Measurements from ENCODE around the gene SLC38A8.

The SLC38A8 gene

GRCh38 chr16:84058211-84058610, 15.6 kb upstream of the SLC38A8 start:
- no peak overlapping the region for H3K27ac ChIP-seq
- TF ChIP-seq EZH2 (IDR thresholded peaks at IDR 0.05) (no peak), FOXP2 (optimal IDR thresholded peaks at IDR 0.05; ENCODE audit: control extremely low read depth, extremely low read length, insufficient read depth) (no peak), POLR2AphosphoS5 (IDR thresholded peaks at IDR 0.05; ENCODE audit: borderline replicate concordance, low read depth, low read length) (no peak)
- H3K4me3 ChIP-seq: no peak overlapping the region
- H3K9ac ChIP-seq (ENCODE audit: insufficient read length): no peak overlapping the region
- no peaks in the 10 kb centered on the region for H3K9me3 ChIP-seq (ENCODE audit: low read depth, low read length)
- DNase-seq (ENCODE audit: low read depth, low spot score): no peak
- H3K36me3 ChIP-seq (ENCODE audit: insufficient read depth, low read length): peaks cover 7% of the 10 kb centered on the region; the same call in 1 of the 2 replicates

DNA sequence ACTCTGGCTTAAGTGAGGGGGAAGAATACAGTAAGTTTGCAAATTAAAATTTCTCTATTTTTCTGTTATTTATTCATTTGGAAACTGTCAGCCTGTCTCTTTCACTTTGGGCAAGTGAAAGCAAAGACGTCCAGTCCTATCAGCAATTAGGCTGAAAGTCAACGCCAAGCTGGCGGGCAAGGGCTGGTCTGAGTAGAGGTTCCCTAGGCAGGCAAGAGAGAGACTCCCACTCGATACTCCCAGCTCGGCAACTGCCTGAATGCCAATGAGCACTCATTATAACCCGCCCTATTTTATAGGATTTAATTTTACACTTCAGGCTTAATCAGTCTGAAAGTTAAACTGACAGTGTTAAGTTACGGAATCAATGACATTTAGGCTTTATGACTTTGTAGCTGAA, 14.3 kb upstream of the SLC38A8 start:
- no peaks in the 10 kb centered on the region for H3K9me3 ChIP-seq (ENCODE audit: low read depth, low read length)
- H3K36me3 ChIP-seq (ENCODE audit: insufficient read depth, low read length): no peaks in the 10 kb centered on the region; the same call in 1 of the 2 replicates
- no peak overlapping the region for H3K4me3 ChIP-seq
- TF ChIP-seq POLR2AphosphoS5 (IDR thresholded peaks at IDR 0.05; ENCODE audit: borderline replicate concordance, low read depth, low read length): no peak
- TF ChIP-seq FOXP2 (optimal IDR thresholded peaks at IDR 0.05; ENCODE audit: control extremely low read depth, extremely low read length, insufficient read depth): no peak
- no peak for TF ChIP-seq EZH2 (IDR thresholded peaks at IDR 0.05)
- H3K9ac ChIP-seq (ENCODE audit: insufficient read length): no peak overlapping the region
- DNase-seq (ENCODE audit: low read depth, low spot score): no peak
- no peak overlapping the region for H3K27ac ChIP-seq

DNA sequence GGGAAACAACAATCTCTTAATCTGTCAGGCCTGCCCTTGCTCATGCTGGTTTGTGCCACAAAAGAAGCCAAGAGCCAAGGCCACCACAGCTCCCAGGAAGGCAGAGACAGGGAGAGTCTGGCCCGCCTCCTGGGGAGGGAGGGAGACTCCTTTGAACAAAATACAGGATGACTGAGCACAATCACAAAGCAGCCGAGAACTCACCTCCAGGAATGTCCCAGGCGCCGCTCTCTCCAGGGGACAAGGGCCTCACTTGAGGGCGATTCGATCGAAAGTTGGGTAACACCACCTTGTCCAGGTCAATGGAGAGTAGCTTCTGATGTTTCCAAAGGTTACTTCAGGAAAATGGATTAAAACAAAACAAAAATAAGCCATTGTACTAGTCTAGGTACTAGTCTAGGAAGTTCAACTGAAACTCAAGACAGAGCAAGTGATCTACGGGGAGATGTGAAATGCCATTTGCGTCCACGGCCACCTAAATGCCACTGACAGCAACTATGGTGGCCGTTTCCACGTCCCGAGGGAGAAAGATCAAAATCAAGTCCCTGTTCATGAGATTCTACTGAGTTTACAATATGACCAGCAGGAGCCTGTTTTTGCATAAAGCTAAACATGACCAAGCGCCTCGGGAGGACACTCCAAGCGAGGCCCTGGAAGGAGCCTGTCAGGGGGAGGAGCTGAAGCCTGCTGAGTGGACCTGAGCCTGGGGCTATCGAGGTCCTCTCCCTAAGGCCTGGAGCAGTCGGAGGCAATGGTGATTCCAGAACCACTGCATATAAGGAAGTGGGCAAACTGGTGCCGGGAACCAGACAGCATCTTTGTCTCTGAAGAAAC, 13.4 kb upstream of the SLC38A8 start:
- TF ChIP-seq EZH2 (IDR thresholded peaks at IDR 0.05) (no peak), FOXP2 (optimal IDR thresholded peaks at IDR 0.05; ENCODE audit: control extremely low read depth, extremely low read length, insufficient read depth) (no peak), POLR2AphosphoS5 (IDR thresholded peaks at IDR 0.05; ENCODE audit: borderline replicate concordance, low read depth, low read length) (no peak)
- no peak for DNase-seq (ENCODE audit: low read depth, low spot score)
- Histone ChIP-seq H3K27ac (no peak overlapping the region), H3K9me3 (ENCODE audit: low read depth, low read length) (no peaks in the 10 kb centered on the region), H3K36me3 (ENCODE audit: insufficient read depth, low read length) (no peaks in the 10 kb centered on the region; the same call in 1 of the 2 replicates), H3K9ac (ENCODE audit: insufficient read length) (no peak overlapping the region), H3K4me3 (no peak overlapping the region)

GRCh38 chr16:84055366-84055765, 12.8 kb upstream of the SLC38A8 start:
- H3K9me3 ChIP-seq (ENCODE audit: low read depth, low read length): no peaks in the 10 kb centered on the region
- no peak overlapping the region for H3K4me3 ChIP-seq
- no peak overlapping the region for H3K27ac ChIP-seq
- no peak overlapping the region for H3K9ac ChIP-seq (ENCODE audit: insufficient read length)
- DNase-seq (ENCODE audit: low read depth, low spot score): no peak
- no peaks in the 10 kb centered on the region; the same call in 1 of the 2 replicates for H3K36me3 ChIP-seq (ENCODE audit: insufficient read depth, low read length)
- no peak for TF ChIP-seq EZH2 (IDR thresholded peaks at IDR 0.05)
- TF ChIP-seq FOXP2 (optimal IDR thresholded peaks at IDR 0.05; ENCODE audit: control extremely low read depth, extremely low read length, insufficient read depth): no peak
- no peak for TF ChIP-seq POLR2AphosphoS5 (IDR thresholded peaks at IDR 0.05; ENCODE audit: borderline replicate concordance, low read depth, low read length)

DNA sequence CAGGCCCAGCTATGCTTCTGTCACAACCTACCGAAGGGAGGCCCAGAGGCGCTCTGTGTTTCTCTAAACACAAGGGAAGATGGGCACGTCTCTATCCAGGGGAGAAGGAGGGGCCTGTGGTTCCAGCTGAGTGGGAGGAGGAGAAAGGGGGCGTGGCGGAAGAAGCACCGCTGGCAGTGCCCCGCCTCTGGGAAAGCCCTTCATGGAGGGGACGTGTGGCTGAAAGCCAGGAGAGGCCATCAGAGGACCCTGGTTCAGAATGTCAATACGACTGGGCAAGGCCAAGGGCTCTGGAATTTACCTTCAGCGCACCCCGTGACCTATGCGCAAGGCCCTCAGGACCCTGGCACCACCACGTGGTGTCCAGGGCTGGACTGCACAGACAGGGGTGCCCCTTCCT, 12.3 kb upstream of the SLC38A8 start:
- H3K9ac ChIP-seq (ENCODE audit: insufficient read length): no peak overlapping the region
- no peak for TF ChIP-seq POLR2AphosphoS5 (IDR thresholded peaks at IDR 0.05; ENCODE audit: borderline replicate concordance, low read depth, low read length)
- TF ChIP-seq EZH2 (IDR thresholded peaks at IDR 0.05): no peak
- TF ChIP-seq FOXP2 (optimal IDR thresholded peaks at IDR 0.05; ENCODE audit: control extremely low read depth, extremely low read length, insufficient read depth): no peak
- no peak overlapping the region for H3K27ac ChIP-seq
- no peak overlapping the region for H3K4me3 ChIP-seq
- no peak for DNase-seq (ENCODE audit: low read depth, low spot score)
- H3K9me3 ChIP-seq (ENCODE audit: low read depth, low read length): no peaks in the 10 kb centered on the region
- H3K36me3 ChIP-seq (ENCODE audit: insufficient read depth, low read length): no peaks in the 10 kb centered on the region; the same call in 1 of the 2 replicates

- TF ChIP-seq POLR2AphosphoS5 (IDR thresholded peaks at IDR 0.05; ENCODE audit: borderline replicate concordance, low read depth, low read length): no peak
- TF ChIP-seq EZH2 (IDR thresholded peaks at IDR 0.05): no peak
- TF ChIP-seq FOXP2 (optimal IDR thresholded peaks at IDR 0.05; ENCODE audit: control extremely low read depth, extremely low read length, insufficient read depth): no peak
- no peak overlapping the region for H3K27ac ChIP-seq
- no peaks in the 10 kb centered on the region for H3K9me3 ChIP-seq (ENCODE audit: low read depth, low read length)
- no peak overlapping the region for H3K9ac ChIP-seq (ENCODE audit: insufficient read length)
- DNase-seq (ENCODE audit: low read depth, low spot score): no peak
- no peaks in the 10 kb centered on the region; the same call in 1 of the 2 replicates for H3K36me3 ChIP-seq (ENCODE audit: insufficient read depth, low read length)
- no peak overlapping the region for H3K4me3 ChIP-seq
These were observed 11.7 kb upstream of the SLC38A8 start for GRCh38 chr16:84054271-84054670.

DNA sequence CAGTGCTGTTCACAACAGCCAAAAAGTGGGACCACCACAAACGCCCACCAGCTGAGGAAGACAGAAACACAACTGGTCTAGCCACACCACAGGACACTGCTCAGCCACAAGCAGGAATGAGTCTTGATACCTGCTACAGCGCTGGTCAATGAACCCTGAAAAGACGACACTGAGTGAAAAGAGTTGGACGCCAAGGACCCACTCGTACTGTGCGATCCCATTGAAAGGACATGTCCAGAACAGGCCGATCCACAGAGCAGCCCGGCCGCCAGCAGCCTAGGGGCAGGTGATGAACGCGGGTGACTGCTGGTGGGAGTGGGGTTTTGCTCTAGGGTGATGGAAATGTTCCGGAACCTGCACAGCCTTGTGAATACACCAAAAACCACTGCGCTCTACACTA, 10.6 kb upstream of the SLC38A8 start:
- H3K9me3 ChIP-seq (ENCODE audit: low read depth, low read length): no peaks in the 10 kb centered on the region
- no peak overlapping the region for H3K9ac ChIP-seq (ENCODE audit: insufficient read length)
- no peak for DNase-seq (ENCODE audit: low read depth, low spot score)
- no peaks in the 10 kb centered on the region; the same call in 1 of the 2 replicates for H3K36me3 ChIP-seq (ENCODE audit: insufficient read depth, low read length)
- no peak for TF ChIP-seq EZH2 (IDR thresholded peaks at IDR 0.05)
- no peak for TF ChIP-seq FOXP2 (optimal IDR thresholded peaks at IDR 0.05; ENCODE audit: control extremely low read depth, extremely low read length, insufficient read depth)
- no peak for TF ChIP-seq POLR2AphosphoS5 (IDR thresholded peaks at IDR 0.05; ENCODE audit: borderline replicate concordance, low read depth, low read length)
- H3K27ac ChIP-seq: no peak overlapping the region
- H3K4me3 ChIP-seq: no peak overlapping the region

- H3K36me3 ChIP-seq (ENCODE audit: insufficient read depth, low read length): no peaks in the 10 kb centered on the region; the same call in 1 of the 2 replicates
- TF ChIP-seq POLR2AphosphoS5 (IDR thresholded peaks at IDR 0.05; ENCODE audit: borderline replicate concordance, low read depth, low read length) (no peak), FOXP2 (optimal IDR thresholded peaks at IDR 0.05; ENCODE audit: control extremely low read depth, extremely low read length, insufficient read depth) (no peak), EZH2 (IDR thresholded peaks at IDR 0.05) (no peak)
These were observed 9.6 kb upstream of the SLC38A8 start for GRCh38 chr16:84052071-84052622.

More at GRCh38 chr16:84052071-84052622, 9.6 kb upstream of the SLC38A8 start:
- Histone ChIP-seq H3K9me3 (ENCODE audit: low read depth, low read length) (no peaks in the 10 kb centered on the region), H3K4me3 (no peak overlapping the region), H3K9ac (ENCODE audit: insufficient read length) (no peak overlapping the region), H3K27ac (no peak overlapping the region)
- no peak for DNase-seq (ENCODE audit: low read depth, low spot score)
